ENCODE measurements around the gene SH3BP4. TPM values are rescaled to one million over a fixed set of nuclear protein-coding genes. Genes with fewer than 3 reads are reported as not detected.

The SH3BP4 gene
- total and polyA plus RNA-seq, 4 donors, result 4.1 to 18.4 (median 12.2) TPM

- TF ChIP-seq SP1 (IDR thresholded peaks at IDR 0.05) (no peak), RXRA (IDR thresholded peaks at IDR 0.05) (no peak), HNF4A (conservative IDR thresholded peaks at IDR 0.05) (no peak), JUND (IDR thresholded peaks at IDR 0.05) (no peak), ZBTB33 (IDR thresholded peaks at IDR 0.05) (no peak), NR2F2 (IDR thresholded peaks at IDR 0.05) (no peak), REST (IDR thresholded peaks at IDR 0.05) (no peak), HNF4G (IDR thresholded peaks at IDR 0.05) (no peak), FOXA1 (IDR thresholded peaks at IDR 0.05) (no peak), EGR1 (IDR thresholded peaks at IDR 0.05; ENCODE audit: low read depth in 2 of 2) (no peak), YY1 (IDR thresholded peaks at IDR 0.05) (no peak), RAD21 (IDR thresholded peaks at IDR 0.05) (no peak), ATF3 (IDR thresholded peaks at IDR 0.05) (no peak), MAX (IDR thresholded peaks at IDR 0.05) (no peak), TAF1 (conservative IDR thresholded peaks at IDR 0.05) (no peak), FOXA2 (IDR thresholded peaks at IDR 0.05) (no peak), CTCF (IDR thresholded peaks at IDR 0.05; ENCODE audit: low read depth, low read length, missing input control) (no peak)
- Histone ChIP-seq H3K9me3 (ENCODE audit: control insufficient read depth in 4 of 4, low read length in 3 of 4) (no peaks in the 10 kb centered on the region), H3K27me3 (ENCODE audit: control insufficient read depth in 4 of 4, insufficient read depth in 4 of 4, low read length in 3 of 4) (no peaks in the 10 kb centered on the region), H3K9ac (ENCODE audit: low read depth in 1 of 2, low read length in 2 of 2) (no peak overlapping the region), H3K27ac (ENCODE audit: low read depth in 1 of 2, low read length in 2 of 2) (no peak overlapping the region), H3K4me1 (ENCODE audit: control insufficient read depth in 4 of 4, insufficient read depth in 4 of 4, low read length in 3 of 4) (no peaks in the 10 kb centered on the region), H3K4me3 (ENCODE audit: low read depth in 1 of 3, low read length in 3 of 3) (no peak overlapping the region), H3K36me3 (ENCODE audit: control insufficient read depth in 4 of 4, insufficient read depth in 3 of 4, low read depth in 1 of 4, low read length in 3 of 4) (no peaks in the 10 kb centered on the region)
- 97% methylated on average over 11 of the region's 11 CpGs for WGBS
- DNase-seq (ENCODE audit: low spot score), result no peak
Measured at GRCh38 chr2:234929002-234929401, 22.8 kb upstream of the SH3BP4 start.

GRCh38 chr2:234930397-234930796, 21.4 kb upstream of the SH3BP4 start:
- Histone ChIP-seq H3K27ac (ENCODE audit: low read depth in 1 of 2, low read length in 2 of 2) (no peak overlapping the region), H3K9me3 (ENCODE audit: control insufficient read depth in 4 of 4, low read length in 3 of 4) (no peaks in the 10 kb centered on the region), H3K27me3 (ENCODE audit: control insufficient read depth in 4 of 4, insufficient read depth in 4 of 4, low read length in 3 of 4) (no peaks in the 10 kb centered on the region), H3K4me1 (ENCODE audit: control insufficient read depth in 4 of 4, insufficient read depth in 4 of 4, low read length in 3 of 4) (no peaks in the 10 kb centered on the region), H3K9ac (ENCODE audit: low read depth in 1 of 2, low read length in 2 of 2) (no peak overlapping the region), H3K36me3 (ENCODE audit: control insufficient read depth in 4 of 4, insufficient read depth in 3 of 4, low read depth in 1 of 4, low read length in 3 of 4) (no peaks in the 10 kb centered on the region), H3K4me3 (ENCODE audit: low read depth in 1 of 3, low read length in 3 of 3) (no peak overlapping the region)
- TF ChIP-seq HNF4G (IDR thresholded peaks at IDR 0.05), result no peak
- TF ChIP-seq MAX (IDR thresholded peaks at IDR 0.05), result no peak
- no peak for TF ChIP-seq GABPA (IDR thresholded peaks at IDR 0.05 in 1 of 2, conservative IDR thresholded peaks at IDR 0.05 in 1 of 2)
- TF ChIP-seq ZBTB33 (IDR thresholded peaks at IDR 0.05), result no peak
- TF ChIP-seq RXRA (IDR thresholded peaks at IDR 0.05), result no peak
- TF ChIP-seq RAD21 (IDR thresholded peaks at IDR 0.05), result no peak
- no peak for TF ChIP-seq JUND (IDR thresholded peaks at IDR 0.05)
- no peak for TF ChIP-seq SP1 (IDR thresholded peaks at IDR 0.05)
- no peak for TF ChIP-seq TAF1 (conservative IDR thresholded peaks at IDR 0.05)
- TF ChIP-seq CTCF (IDR thresholded peaks at IDR 0.05; ENCODE audit: low read depth, low read length, missing input control), result no peak
- no peak for TF ChIP-seq FOXA2 (IDR thresholded peaks at IDR 0.05)
- no peak for TF ChIP-seq HNF4A (conservative IDR thresholded peaks at IDR 0.05)
- no peak for TF ChIP-seq YY1 (IDR thresholded peaks at IDR 0.05)
- no peak for DNase-seq (ENCODE audit: low spot score)
- 78% methylated on average over 4 of the region's 4 CpGs for WGBS
